ENCODE data around the gene DES. TPM values are rescaled to one million over a fixed set of nuclear protein-coding genes. Genes with fewer than 3 reads are reported as not detected.

Gene DES
- total and polyA plus RNA-seq, 2 of the 13 experiments (the other 11 are each of a cell fraction or from before 2014, with no cell fraction given), result not detected

DNA sequence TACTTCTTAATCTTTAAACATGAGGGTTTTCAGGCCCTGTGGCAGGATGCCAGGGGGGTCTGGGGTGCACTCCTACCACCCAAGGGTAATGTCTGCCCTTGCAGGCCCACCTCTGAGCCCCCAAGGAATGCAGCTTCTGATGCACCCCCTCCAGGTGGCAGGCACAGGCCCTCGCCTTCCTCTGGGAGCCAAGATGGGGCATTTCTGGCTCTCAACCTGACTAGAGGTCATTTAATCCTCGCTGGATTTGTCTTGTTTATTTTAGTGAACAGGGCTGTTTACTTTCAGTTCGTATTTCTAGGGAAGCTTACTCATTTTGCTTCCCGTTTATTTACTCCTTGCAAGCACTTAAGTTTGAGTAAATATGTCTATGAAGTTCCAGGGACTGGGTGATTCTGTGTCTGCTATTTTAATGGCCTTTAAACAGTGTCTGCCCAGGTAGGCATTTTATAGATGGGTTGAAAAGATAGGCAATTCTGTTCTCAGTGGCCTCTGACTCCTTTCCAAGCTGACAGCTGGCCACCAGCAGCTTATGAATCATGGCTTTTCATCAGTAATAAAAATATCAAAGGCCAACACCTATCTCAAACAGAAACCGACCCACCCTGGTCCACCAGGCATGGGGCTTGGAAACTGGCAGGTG, 19.3 kb upstream of the DES start (continued):
- TF ChIP-seq ZNF337 (CRISPR knock-in tag; IDR thresholded peaks at IDR 0.05; ENCODE audit: borderline replicate concordance, low read depth), result no peak
- peak in 1 of 2 experiments; percentile 59; a peak in 2 of 4 replicates for TF ChIP-seq KLF16 (CRISPR knock-in tag; IDR thresholded peaks at IDR 0.05)
- TF ChIP-seq TBX3 (IDR thresholded peaks at IDR 0.05; ENCODE audit: borderline replicate concordance), result peak; percentile 87; the same call in 1 of the 2 replicates
- TF ChIP-seq, protein P1, sequence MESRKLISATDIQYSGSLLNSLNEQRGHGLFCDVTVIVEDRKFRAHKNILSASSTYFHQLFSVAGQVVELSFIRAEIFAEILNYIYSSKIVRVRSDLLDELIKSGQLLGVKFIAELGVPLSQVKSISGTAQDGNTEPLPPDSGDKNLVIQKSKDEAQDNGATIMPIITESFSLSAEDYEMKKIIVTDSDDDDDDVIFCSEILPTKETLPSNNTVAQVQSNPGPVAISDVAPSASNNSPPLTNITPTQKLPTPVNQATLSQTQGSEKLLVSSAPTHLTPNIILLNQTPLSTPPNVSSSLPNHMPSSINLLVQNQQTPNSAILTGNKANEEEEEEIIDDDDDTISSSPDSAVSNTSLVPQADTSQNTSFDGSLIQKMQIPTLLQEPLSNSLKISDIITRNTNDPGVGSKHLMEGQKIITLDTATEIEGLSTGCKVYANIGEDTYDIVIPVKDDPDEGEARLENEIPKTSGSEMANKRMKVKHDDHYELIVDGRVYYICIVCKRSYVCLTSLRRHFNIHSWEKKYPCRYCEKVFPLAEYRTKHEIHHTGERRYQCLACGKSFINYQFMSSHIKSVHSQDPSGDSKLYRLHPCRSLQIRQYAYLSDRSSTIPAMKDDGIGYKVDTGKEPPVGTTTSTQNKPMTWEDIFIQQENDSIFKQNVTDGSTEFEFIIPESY (CRISPR knock-in tag; IDR thresholded peaks at IDR 0.05), result no peak
- TF ChIP-seq, protein P2, sequence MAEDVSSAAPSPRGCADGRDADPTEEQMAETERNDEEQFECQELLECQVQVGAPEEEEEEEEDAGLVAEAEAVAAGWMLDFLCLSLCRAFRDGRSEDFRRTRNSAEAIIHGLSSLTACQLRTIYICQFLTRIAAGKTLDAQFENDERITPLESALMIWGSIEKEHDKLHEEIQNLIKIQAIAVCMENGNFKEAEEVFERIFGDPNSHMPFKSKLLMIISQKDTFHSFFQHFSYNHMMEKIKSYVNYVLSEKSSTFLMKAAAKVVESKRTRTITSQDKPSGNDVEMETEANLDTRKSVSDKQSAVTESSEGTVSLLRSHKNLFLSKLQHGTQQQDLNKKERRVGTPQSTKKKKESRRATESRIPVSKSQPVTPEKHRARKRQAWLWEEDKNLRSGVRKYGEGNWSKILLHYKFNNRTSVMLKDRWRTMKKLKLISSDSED (CRISPR knock-in tag; IDR thresholded peaks at IDR 0.05), result no peak
- no peak for TF ChIP-seq ZSCAN31 (CRISPR knock-in tag; IDR thresholded peaks at IDR 0.05; ENCODE audit: low read depth)
- TF ChIP-seq, protein P3, sequence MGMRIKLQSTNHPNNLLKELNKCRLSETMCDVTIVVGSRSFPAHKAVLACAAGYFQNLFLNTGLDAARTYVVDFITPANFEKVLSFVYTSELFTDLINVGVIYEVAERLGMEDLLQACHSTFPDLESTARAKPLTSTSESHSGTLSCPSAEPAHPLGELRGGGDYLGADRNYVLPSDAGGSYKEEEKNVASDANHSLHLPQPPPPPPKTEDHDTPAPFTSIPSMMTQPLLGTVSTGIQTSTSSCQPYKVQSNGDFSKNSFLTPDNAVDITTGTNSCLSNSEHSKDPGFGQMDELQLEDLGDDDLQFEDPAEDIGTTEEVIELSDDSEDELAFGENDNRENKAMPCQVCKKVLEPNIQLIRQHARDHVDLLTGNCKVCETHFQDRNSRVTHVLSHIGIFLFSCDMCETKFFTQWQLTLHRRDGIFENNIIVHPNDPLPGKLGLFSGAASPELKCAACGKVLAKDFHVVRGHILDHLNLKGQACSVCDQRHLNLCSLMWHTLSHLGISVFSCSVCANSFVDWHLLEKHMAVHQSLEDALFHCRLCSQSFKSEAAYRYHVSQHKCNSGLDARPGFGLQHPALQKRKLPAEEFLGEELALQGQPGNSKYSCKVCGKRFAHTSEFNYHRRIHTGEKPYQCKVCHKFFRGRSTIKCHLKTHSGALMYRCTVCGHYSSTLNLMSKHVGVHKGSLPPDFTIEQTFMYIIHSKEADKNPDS (CRISPR knock-in tag; IDR thresholded peaks at IDR 0.05), result no peak
- TF ChIP-seq TBL1XR1 (IDR thresholded peaks at IDR 0.05; ENCODE audit: borderline replicate concordance, low read length, partially characterized antibody), result peak; percentile 92
- TF ChIP-seq, protein P4, sequence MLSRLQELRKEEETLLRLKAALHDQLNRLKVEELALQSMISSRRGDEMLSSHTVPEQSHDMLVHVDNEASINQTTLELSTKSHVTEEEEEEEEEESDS (CRISPR knock-in tag; IDR thresholded peaks at IDR 0.05; ENCODE audit: borderline replicate concordance), result no peak
- TF ChIP-seq, protein P5, sequence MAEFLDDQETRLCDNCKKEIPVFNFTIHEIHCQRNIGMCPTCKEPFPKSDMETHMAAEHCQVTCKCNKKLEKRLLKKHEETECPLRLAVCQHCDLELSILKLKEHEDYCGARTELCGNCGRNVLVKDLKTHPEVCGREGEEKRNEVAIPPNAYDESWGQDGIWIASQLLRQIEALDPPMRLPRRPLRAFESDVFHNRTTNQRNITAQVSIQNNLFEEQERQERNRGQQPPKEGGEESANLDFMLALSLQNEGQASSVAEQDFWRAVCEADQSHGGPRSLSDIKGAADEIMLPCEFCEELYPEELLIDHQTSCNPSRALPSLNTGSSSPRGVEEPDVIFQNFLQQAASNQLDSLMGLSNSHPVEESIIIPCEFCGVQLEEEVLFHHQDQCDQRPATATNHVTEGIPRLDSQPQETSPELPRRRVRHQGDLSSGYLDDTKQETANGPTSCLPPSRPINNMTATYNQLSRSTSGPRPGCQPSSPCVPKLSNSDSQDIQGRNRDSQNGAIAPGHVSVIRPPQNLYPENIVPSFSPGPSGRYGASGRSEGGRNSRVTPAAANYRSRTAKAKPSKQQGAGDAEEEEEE (CRISPR knock-in tag; IDR thresholded peaks at IDR 0.05; ENCODE audit: borderline replicate concordance), result no peak
- no peak for TF ChIP-seq ZNF878 (CRISPR knock-in tag; IDR thresholded peaks at IDR 0.05)
- TF ChIP-seq NR2F2 (IDR thresholded peaks at IDR 0.05; ENCODE audit: borderline replicate concordance, low read depth), result no peak
- TF ChIP-seq FOXK1 (CRISPR knock-in tag; IDR thresholded peaks at IDR 0.05; ENCODE audit: borderline replicate concordance, low read depth), result peak; percentile 79; the same call in 1 of the 2 replicates
- TF ChIP-seq MED13 (CRISPR knock-in tag; IDR thresholded peaks at IDR 0.05), result no peak
- TF ChIP-seq MIER2 (CRISPR knock-in tag; IDR thresholded peaks at IDR 0.05), result no peak
- TF ChIP-seq, protein P6, sequence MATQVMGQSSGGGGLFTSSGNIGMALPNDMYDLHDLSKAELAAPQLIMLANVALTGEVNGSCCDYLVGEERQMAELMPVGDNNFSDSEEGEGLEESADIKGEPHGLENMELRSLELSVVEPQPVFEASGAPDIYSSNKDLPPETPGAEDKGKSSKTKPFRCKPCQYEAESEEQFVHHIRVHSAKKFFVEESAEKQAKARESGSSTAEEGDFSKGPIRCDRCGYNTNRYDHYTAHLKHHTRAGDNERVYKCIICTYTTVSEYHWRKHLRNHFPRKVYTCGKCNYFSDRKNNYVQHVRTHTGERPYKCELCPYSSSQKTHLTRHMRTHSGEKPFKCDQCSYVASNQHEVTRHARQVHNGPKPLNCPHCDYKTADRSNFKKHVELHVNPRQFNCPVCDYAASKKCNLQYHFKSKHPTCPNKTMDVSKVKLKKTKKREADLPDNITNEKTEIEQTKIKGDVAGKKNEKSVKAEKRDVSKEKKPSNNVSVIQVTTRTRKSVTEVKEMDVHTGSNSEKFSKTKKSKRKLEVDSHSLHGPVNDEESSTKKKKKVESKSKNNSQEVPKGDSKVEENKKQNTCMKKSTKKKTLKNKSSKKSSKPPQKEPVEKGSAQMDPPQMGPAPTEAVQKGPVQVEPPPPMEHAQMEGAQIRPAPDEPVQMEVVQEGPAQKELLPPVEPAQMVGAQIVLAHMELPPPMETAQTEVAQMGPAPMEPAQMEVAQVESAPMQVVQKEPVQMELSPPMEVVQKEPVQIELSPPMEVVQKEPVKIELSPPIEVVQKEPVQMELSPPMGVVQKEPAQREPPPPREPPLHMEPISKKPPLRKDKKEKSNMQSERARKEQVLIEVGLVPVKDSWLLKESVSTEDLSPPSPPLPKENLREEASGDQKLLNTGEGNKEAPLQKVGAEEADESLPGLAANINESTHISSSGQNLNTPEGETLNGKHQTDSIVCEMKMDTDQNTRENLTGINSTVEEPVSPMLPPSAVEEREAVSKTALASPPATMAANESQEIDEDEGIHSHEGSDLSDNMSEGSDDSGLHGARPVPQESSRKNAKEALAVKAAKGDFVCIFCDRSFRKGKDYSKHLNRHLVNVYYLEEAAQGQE (IDR thresholded peaks at IDR 0.05; ENCODE audit: borderline replicate concordance in 1 of 2, low read depth in 1 of 2, low read length in 2 of 2), result peak in 1 of 2 experiments; percentile 62; a peak in 1 of 4 replicates

All from HepG2 (cell line).